K562 (cell line): ENCODE results near the gene ZNF785. TPM values are rescaled to one million over a fixed set of nuclear protein-coding genes. Genes with fewer than 3 reads are reported as not detected.

Source experiments
- CBFA2T3 ChIP-seq: fragments of 450-650 bp; IDR thresholded peaks from 2 replicates; pipeline ENCODE4 v1.6.1; 2017
- CBX8 ChIP-seq: fragments of 200-600 bp; sonication (generic); IDR thresholded peaks from 2 replicates; pipeline ENCODE4 v1.6.1; 2012; ENCODE audit warnings: borderline replicate concordance, mixed run types, low read depth, mild to moderate bottlenecking, moderate library complexity, mixed read lengths, low read length, control low read depth, inconsistent platforms; ENCODE audit not compliant: poor library complexity, severe bottlenecking; ENCODE audit errors: extremely low read depth
- KLF16 ChIP-seq: IDR thresholded peaks from 2 replicates; pipeline ENCODE4 v1.6.1; 2016; ENCODE audit warnings: antibody characterized with exemption
- MEIS2 ChIP-seq: fragments of 450-650 bp; IDR thresholded peaks from 2 replicates; pipeline ENCODE4 v1.6.1; 2014; ENCODE audit warnings: mild to moderate bottlenecking; ENCODE audit not compliant: partially characterized antibody
- PHF20 ChIP-seq: fragments of 450-650 bp; IDR thresholded peaks from 2 replicates; pipeline ENCODE4 v1.6.1; 2018; ENCODE audit not compliant: partially characterized antibody
- SIN3B ChIP-seq: fragments of 450-650 bp; IDR thresholded peaks from 2 replicates; pipeline ENCODE4 v1.6.1; 2017; ENCODE audit warnings: low read depth, mild to moderate bottlenecking, moderate library complexity
- STAG1 ChIP-seq: sonication (generic); formaldehyde crosslinking; IDR thresholded peaks from 2 replicates; pipeline ENCODE4 v1.5.0; 2020; ENCODE audit warnings: missing genetic modification reagents, borderline replicate concordance
- TOE1 ChIP-seq, 2 experiments: fragments of 450-650 bp in 1 of 2; sonication (generic) in 1 of 2; formaldehyde crosslinking in 1 of 2; IDR thresholded peaks; 2 replicates each; pipeline versions ENCODE4 v1.7.1 to v1.8.0; 2016 to 2022; ENCODE audit warnings: borderline replicate concordance in 2 of 2, mild to moderate bottlenecking in 2 of 2, antibody characterized with exemption in 1 of 2, inconsistent platforms in 1 of 2, low read depth in 1 of 2, missing genetic modification reagents in 1 of 2, moderate library complexity in 1 of 2
- YY1 ChIP-seq, 3 experiments: IDR thresholded peaks; 2 replicates each; pipeline ENCODE4 v1.6.1; 2011; ENCODE audit warnings: low read length in 2 of 3, mild to moderate bottlenecking in 2 of 3, moderate library complexity in 2 of 3, borderline replicate concordance in 1 of 3, control low read depth in 1 of 3, low read depth in 1 of 3; ENCODE audit not compliant: insufficient read depth in 3 of 3, insufficient replicate concordance in 2 of 3, control insufficient read depth in 1 of 3, insufficient read length in 1 of 3; ENCODE audit errors: extremely low read depth in 1 of 3
- ZC3H11A ChIP-seq: IDR thresholded peaks from 2 replicates; pipeline ENCODE4 v1.6.1; 2012; ENCODE audit warnings: low read depth, low read length, improper control_type of control experiment
- ZNF253 ChIP-seq: fragments of 250-450 bp; sonication (Bioruptor Pico); conservative IDR thresholded peaks from 2 replicates; pipeline ENCODE4 v1.6.1; 2021; ENCODE audit warnings: mild to moderate bottlenecking
- polyA plus RNA-seq, 8 experiments: library from polyadenylated mRNA; depleted of rRNA in 4 of 8; stranded (reverse) in 5 of 8; unstranded in 3 of 8; fragments of >200 nt; fragmentation: Nextera tagmentation in 2 of 8; fragmentation: Illumina TruSeq in 1 of 8; extraction: Ambion mirVana in 2 of 8; extraction: Trizol in 1 of 8; gene quantifications; 2 replicates each; pipeline versions ENCODE4 v1.2.1 to v1.2.3, GENCODE V29; 2011 to 2014; ENCODE audit warnings: inconsistent platforms in 1 of 8, missing spikeins in 1 of 8
- total RNA-seq, 7 experiments: library from RNA; depleted of rRNA in 6 of 7; stranded (reverse); fragments of >200 nt in 6 of 7; fragmentation: Illumina TruSeq in 2 of 7; extraction: Trizol in 2 of 7; gene quantifications; 2 replicates each; pipeline versions ENCODE4 v1.2.1 to v1.2.3, GENCODE V29; 2011 to 2021; ENCODE audit warnings: low replicate concordance in 1 of 7
- TF ChIP-seq, protein P1 (sequence below), 3 experiments: IDR thresholded peaks in 2 of 3; conservative IDR thresholded peaks in 1 of 3; 2 replicates each; pipeline ENCODE4 v1.5.1; 2011 to 2012; ENCODE audit warnings: low read length in 3 of 3, mild to moderate bottlenecking in 3 of 3, control low read depth in 2 of 3, improper control_type of control experiment in 1 of 3, inconsistent platforms in 1 of 3, low read depth in 1 of 3, mixed read lengths in 1 of 3, moderate library complexity in 1 of 3; ENCODE audit not compliant: insufficient read depth in 2 of 3
- TF ChIP-seq, protein P2 (sequence below), 2 experiments: fragments of 450-650 bp in 1 of 2; sonication (generic) in 1 of 2; formaldehyde crosslinking; conservative IDR thresholded peaks; 2 replicates each; pipeline versions ENCODE4 v1.4.0 to v1.8.1; 2020 to 2022; ENCODE audit warnings: mild to moderate bottlenecking in 1 of 2, missing genetic modification reagents in 1 of 2
- TF ChIP-seq, protein P3 (sequence below): IDR thresholded peaks from 2 replicates; pipeline ENCODE4 v1.6.1; 2011; ENCODE audit warnings: borderline replicate concordance, low read depth, mild to moderate bottlenecking, moderate library complexity, low read length; ENCODE audit not compliant: insufficient read depth, poor library complexity, severe bottlenecking
- TF ChIP-seq, protein P4 (sequence below), 3 experiments: fragments of 200-800 bp in 1 of 3; sonication (Bioruptor generic) in 1 of 3; sonication (generic) in 1 of 3; formaldehyde crosslinking in 1 of 3; IDR thresholded peaks; 2 replicates each; pipeline versions ENCODE4 v1.6.1 to v1.8.0; 2016 to 2022; ENCODE audit warnings: mild to moderate bottlenecking in 2 of 3, missing compliant biosample characterization in 2 of 3, missing genetic modification characterization in 2 of 3, missing genetic modification reagents in 1 of 3
- TF ChIP-seq, protein P5 (sequence below): fragments of 200-400 bp; formaldehyde crosslinking; IDR thresholded peaks from 2 replicates; pipeline ENCODE4 v1.6.1; 2017; ENCODE audit warnings: mild to moderate bottlenecking, low read depth, low read length, moderate library complexity

The ZNF785 gene
- total and polyA plus RNA-seq, 9 of the 15 experiments (the other 6 are each of a cell fraction or from before 2014, with no cell fraction given) = 0.64 to 11.0 (median 6.4) TPM

DNA sequence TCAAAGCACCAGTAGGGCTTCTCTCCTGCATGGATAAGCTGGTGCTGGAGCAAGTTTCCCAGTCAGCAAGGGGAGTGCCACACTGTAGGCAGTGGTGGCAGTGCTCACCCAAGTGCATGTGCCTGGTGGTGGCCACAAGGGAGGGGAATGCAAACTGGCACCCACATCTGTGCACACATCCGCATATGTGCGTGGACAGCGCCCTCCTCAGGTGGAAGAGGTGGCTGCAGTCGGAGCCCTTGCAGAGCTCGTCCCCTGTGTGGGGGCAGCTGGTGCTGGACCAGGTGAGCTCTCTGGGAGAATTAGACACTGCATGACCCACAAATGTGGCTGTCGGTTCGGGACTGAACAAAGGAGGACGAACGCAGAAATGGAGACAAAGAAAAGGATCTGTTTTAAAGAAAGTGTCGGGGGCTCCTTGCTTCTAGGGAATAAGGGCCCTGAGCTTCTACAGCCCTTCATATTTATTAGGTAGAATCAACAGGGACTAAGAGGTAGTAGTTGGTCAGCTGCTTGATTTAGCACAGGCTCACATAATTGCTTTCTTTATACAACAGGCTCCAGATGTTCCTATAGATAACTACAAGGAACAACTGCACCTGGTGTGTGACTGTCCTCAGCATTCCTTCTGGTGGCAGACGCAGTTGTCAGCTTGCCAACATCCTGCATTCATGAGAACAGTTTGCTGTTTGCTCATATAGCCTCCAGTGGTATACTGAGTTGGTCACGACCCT lies 30.0 kb upstream of the ZNF785 start (continued):
- TF ChIP-seq PHF20 = no peak
- TF ChIP-seq, protein P1, sequence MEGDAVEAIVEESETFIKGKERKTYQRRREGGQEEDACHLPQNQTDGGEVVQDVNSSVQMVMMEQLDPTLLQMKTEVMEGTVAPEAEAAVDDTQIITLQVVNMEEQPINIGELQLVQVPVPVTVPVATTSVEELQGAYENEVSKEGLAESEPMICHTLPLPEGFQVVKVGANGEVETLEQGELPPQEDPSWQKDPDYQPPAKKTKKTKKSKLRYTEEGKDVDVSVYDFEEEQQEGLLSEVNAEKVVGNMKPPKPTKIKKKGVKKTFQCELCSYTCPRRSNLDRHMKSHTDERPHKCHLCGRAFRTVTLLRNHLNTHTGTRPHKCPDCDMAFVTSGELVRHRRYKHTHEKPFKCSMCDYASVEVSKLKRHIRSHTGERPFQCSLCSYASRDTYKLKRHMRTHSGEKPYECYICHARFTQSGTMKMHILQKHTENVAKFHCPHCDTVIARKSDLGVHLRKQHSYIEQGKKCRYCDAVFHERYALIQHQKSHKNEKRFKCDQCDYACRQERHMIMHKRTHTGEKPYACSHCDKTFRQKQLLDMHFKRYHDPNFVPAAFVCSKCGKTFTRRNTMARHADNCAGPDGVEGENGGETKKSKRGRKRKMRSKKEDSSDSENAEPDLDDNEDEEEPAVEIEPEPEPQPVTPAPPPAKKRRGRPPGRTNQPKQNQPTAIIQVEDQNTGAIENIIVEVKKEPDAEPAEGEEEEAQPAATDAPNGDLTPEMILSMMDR (IDR thresholded peaks at IDR 0.05 in 2 of 3, conservative IDR thresholded peaks at IDR 0.05 in 1 of 3; ENCODE audit: insufficient read depth in 2 of 3, low read depth in 1 of 3, low read length in 3 of 3) = peak; percentile 56 to 75 (median 66)
- no peak for TF ChIP-seq YY1 (IDR thresholded peaks at IDR 0.05; ENCODE audit: borderline replicate concordance in 1 of 3, control insufficient read depth in 1 of 3, extremely low read depth in 1 of 3, insufficient read depth in 3 of 3, insufficient read length in 1 of 3, insufficient replicate concordance in 2 of 3, low read depth in 1 of 3, low read length in 2 of 3)
- no peak for TF ChIP-seq TOE1 (IDR thresholded peaks at IDR 0.05; ENCODE audit: borderline replicate concordance)
- no peak for TF ChIP-seq TOE1 (CRISPR knock-in tag; IDR thresholded peaks at IDR 0.05; ENCODE audit: borderline replicate concordance, low read depth)
- TF ChIP-seq, protein P2, sequence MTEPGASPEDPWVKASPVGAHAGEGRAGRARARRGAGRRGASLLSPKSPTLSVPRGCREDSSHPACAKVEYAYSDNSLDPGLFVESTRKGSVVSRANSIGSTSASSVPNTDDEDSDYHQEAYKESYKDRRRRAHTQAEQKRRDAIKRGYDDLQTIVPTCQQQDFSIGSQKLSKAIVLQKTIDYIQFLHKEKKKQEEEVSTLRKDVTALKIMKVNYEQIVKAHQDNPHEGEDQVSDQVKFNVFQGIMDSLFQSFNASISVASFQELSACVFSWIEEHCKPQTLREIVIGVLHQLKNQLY (CRISPR knock-in tag; conservative IDR thresholded peaks at IDR 0.05) = no peak
- TF ChIP-seq ZC3H11A = no peak
- TF ChIP-seq, protein P3, sequence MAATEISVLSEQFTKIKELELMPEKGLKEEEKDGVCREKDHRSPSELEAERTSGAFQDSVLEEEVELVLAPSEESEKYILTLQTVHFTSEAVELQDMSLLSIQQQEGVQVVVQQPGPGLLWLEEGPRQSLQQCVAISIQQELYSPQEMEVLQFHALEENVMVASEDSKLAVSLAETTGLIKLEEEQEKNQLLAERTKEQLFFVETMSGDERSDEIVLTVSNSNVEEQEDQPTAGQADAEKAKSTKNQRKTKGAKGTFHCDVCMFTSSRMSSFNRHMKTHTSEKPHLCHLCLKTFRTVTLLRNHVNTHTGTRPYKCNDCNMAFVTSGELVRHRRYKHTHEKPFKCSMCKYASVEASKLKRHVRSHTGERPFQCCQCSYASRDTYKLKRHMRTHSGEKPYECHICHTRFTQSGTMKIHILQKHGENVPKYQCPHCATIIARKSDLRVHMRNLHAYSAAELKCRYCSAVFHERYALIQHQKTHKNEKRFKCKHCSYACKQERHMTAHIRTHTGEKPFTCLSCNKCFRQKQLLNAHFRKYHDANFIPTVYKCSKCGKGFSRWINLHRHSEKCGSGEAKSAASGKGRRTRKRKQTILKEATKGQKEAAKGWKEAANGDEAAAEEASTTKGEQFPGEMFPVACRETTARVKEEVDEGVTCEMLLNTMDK = peak; percentile 21
- TF ChIP-seq, protein P4, sequence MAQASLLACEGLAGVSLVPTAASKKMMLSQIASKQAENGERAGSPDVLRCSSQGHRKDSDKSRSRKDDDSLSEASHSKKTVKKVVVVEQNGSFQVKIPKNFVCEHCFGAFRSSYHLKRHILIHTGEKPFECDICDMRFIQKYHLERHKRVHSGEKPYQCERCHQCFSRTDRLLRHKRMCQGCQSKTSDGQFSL (CRISPR knock-in tag; IDR thresholded peaks at IDR 0.05) = no peak
- TF ChIP-seq, protein P4 (tag; IDR thresholded peaks at IDR 0.05) = no peak
- TF ChIP-seq CBX8 = no peak
- TF ChIP-seq MEIS2 = no peak
- TF ChIP-seq STAG1 (CRISPR knock-in tag) = 0 out of 2 replicates have a peak, but pooled peaks have one; percentile 44
- no peak for TF ChIP-seq SIN3B
- TF ChIP-seq, protein P5, sequence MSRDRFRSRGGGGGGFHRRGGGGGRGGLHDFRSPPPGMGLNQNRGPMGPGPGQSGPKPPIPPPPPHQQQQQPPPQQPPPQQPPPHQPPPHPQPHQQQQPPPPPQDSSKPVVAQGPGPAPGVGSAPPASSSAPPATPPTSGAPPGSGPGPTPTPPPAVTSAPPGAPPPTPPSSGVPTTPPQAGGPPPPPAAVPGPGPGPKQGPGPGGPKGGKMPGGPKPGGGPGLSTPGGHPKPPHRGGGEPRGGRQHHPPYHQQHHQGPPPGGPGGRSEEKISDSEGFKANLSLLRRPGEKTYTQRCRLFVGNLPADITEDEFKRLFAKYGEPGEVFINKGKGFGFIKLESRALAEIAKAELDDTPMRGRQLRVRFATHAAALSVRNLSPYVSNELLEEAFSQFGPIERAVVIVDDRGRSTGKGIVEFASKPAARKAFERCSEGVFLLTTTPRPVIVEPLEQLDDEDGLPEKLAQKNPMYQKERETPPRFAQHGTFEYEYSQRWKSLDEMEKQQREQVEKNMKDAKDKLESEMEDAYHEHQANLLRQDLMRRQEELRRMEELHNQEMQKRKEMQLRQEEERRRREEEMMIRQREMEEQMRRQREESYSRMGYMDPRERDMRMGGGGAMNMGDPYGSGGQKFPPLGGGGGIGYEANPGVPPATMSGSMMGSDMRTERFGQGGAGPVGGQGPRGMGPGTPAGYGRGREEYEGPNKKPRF = no peak
- TF ChIP-seq ZNF253 = no peak
- 0 out of 2 replicates have a peak, but pooled peaks have one; percentile 7 for TF ChIP-seq KLF16
- TF ChIP-seq CBFA2T3 = peak; percentile 64
